Measurements from ENCODE around the gene APELA.

APELA gene

GRCh38 chr4:164945146-164945545, 68.2 kb downstream of the APELA start:
- H3K4me3 ChIP-seq (ENCODE audit: low read depth, low read length) = no peak overlapping the region
- no peak overlapping the region for H3K9ac ChIP-seq (ENCODE audit: low read depth, low read length)
- no peaks in the 10 kb centered on the region for H3K9me3 ChIP-seq (ENCODE audit: control insufficient read depth, insufficient read depth, low read length)
- 0 out of 2 replicates have a peak, but pooled peaks cover 3% of the 10 kb centered on the region for H3K4me1 ChIP-seq (ENCODE audit: control insufficient read depth, insufficient read depth, low read length)
- H3K36me3 ChIP-seq (ENCODE audit: control insufficient read depth, insufficient read depth, low read length) = no peaks in the 10 kb centered on the region
- H3K27ac ChIP-seq (ENCODE audit: low read depth, low read length) = no peak overlapping the region
- no peaks in the 10 kb centered on the region for H3K27me3 ChIP-seq (ENCODE audit: control insufficient read depth, insufficient read depth, low read length)

- Histone ChIP-seq H3K4me3 (ENCODE audit: low read depth, low read length) (no peak overlapping the region), H3K36me3 (ENCODE audit: control insufficient read depth, insufficient read depth, low read length) (no peaks in the 10 kb centered on the region), H3K9ac (ENCODE audit: low read depth, low read length) (no peak overlapping the region), H3K9me3 (ENCODE audit: control insufficient read depth, insufficient read depth, low read length) (no peaks in the 10 kb centered on the region), H3K4me1 (ENCODE audit: control insufficient read depth, insufficient read depth, low read length) (0 out of 2 replicates have a peak, but pooled peaks cover 3% of the 10 kb centered on the region), H3K27me3 (ENCODE audit: control insufficient read depth, insufficient read depth, low read length) (no peaks in the 10 kb centered on the region), H3K27ac (ENCODE audit: low read depth, low read length) (no peak overlapping the region)
Observed at GRCh38 chr4:164946810-164947209, 69.8 kb downstream of the APELA start.
